ENCODE results near the gene TTC5. TPM values are rescaled to one million over a fixed set of nuclear protein-coding genes. Genes with fewer than 3 reads are reported as not detected.
A peak's percentile ranks its signal among the peaks of the same experiment; 100 is the strongest.
"Not testable (repeated sequence)": the region's sequence is repeated elsewhere in the genome, so short reads cannot be mapped to it uniquely, and the experiment has no call there.

TTC5 gene
- total RNA-seq, 1 experiment from 2014 or later, result 15.3 TPM

DNA sequence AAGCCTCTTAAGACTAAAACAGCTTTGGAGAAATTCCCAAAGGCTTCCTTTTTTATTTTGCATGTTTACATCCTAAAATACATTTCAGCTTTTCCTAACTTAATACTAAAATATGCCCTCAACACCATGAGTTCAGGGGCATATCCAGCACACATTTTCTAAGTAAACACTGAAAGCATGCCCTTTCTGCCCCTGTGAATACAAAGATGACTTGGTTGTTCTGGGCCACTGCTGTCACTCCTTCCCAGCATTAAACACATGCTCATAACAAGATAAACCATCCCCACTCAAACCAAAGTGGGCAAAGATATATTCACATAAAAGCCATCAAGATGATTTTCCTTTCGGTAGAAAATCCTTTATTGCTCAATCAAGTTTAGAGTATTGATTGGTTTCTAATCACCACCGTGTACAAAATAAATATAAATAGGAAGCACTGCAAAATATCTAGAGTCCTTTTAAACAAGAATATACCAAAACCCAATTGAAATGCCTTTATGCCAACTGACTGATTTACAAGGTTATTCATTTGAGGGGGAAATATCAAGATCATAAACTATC, 25.4 kb upstream of the TTC5 start:
- DNase-seq, result no peak
- Histone ChIP-seq H3K4me3 (ENCODE audit: insufficient read depth, low read depth, low read length) (no peak overlapping the region), H3K36me3 (replicated peaks; ENCODE audit: control insufficient read depth, insufficient read depth, low read length) (peaks cover 20% of the 10 kb centered on the region), H3K27me3 (ENCODE audit: control insufficient read depth, insufficient read depth, low read length) (no peaks in the 10 kb centered on the region)

DNA sequence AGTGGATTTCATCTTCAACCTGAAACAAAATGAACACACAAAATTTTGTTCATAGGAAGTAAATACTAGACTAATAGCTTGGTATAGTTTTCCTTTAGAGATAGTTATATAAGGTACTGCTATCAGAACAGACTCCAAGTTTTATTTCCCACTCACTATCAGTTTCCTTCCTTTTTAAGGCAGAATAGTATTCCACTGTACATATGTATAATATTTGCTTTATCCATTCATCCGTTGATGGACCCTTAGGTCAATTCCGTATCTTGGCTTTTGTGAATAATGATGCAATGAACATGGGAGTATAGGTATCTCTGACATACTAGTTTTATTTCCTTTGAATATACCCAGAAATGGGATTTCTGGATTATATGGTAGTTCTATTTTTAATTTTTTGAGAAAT, 23.6 kb upstream of the TTC5 start:
- Histone ChIP-seq H3K36me3 (replicated peaks; ENCODE audit: control insufficient read depth, insufficient read depth, low read length) (peaks cover 30% of the 10 kb centered on the region), H3K27me3 (ENCODE audit: control insufficient read depth, insufficient read depth, low read length) (no peaks in the 10 kb centered on the region), H3K4me3 (ENCODE audit: insufficient read depth, low read depth, low read length) (no peak overlapping the region)
- no peak for DNase-seq

DNA sequence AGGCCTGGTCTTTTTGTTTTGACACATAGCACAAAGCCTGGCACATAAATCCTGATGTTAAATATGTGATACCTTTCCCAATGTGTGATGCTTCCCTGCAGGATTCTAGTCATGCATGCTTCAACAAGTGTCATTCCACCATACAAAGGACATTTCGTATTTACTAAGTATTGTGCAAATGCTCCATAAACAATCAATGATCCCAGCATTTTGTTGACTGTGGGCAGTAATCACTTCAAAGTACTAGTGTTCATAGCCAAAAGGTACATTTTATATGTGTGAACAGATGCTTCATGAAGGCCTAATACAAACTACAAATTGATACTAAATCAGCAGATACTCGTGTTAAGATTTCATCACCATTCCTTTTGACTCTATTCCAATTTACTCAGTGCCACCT, 23.0 kb upstream of the TTC5 start:
- Histone ChIP-seq H3K4me3 (ENCODE audit: insufficient read depth, low read depth, low read length) (no peak overlapping the region), H3K36me3 (replicated peaks; ENCODE audit: control insufficient read depth, insufficient read depth, low read length) (peaks cover 31% of the 10 kb centered on the region), H3K27me3 (ENCODE audit: control insufficient read depth, insufficient read depth, low read length) (no peaks in the 10 kb centered on the region)
- DNase-seq, result no peak

DNA sequence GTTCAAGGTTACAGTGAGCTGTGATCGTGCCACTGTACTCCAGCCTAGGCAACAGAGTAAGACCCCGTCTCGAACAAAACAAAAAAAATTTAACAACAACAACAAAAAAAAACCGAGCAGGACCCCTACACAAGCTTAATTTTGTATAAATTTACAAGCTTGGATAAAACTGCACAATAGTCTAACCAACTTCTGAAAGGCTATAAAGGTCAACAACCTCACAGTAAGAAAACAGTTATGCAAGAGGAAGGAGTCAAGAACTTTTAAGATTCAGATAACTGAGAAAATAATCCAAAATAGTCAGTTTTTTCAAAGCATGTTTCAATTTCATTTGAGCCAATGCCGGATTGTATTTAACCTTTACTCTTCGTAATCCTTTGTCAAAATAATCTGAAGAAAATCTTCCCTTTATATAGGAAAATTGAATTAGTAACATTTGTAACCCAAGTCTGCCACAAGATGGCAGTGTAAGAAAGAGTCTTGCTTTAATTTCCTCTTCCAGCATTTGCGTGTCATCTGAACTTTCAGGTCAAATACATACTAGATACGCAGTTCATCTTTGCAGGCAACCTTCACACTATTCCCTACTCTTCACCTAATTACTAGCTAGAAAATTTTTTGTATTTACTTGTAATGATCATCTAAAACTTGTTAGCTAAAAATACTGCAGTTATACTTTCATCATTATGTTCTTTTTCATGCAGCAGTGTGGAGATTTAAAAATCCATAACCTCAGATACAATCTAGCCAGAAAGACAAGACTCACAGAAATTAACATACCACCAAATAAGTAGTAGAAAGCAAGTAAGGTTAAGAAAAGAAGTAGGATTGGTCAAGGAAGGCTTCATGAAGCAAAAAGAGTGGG, 21.5 kb upstream of the TTC5 start:
- Histone ChIP-seq H3K36me3 (replicated peaks; ENCODE audit: control insufficient read depth, insufficient read depth, low read length) (peaks cover 32% of the 10 kb centered on the region), H3K27me3 (ENCODE audit: control insufficient read depth, insufficient read depth, low read length) (no peaks in the 10 kb centered on the region), H3K4me3 (ENCODE audit: insufficient read depth, low read depth, low read length) (no peak overlapping the region)
- peak; percentile 54 for DNase-seq

GRCh38 chr14:20317720-20318119, 12.0 kb upstream of the TTC5 start:
- peak; percentile 15 for DNase-seq
- no peaks in the 10 kb centered on the region for H3K27me3 ChIP-seq (ENCODE audit: control insufficient read depth, insufficient read depth, low read length)
- no peak overlapping the region for H3K4me3 ChIP-seq (ENCODE audit: insufficient read depth, low read depth, low read length)
- peaks cover 34% of the 10 kb centered on the region for H3K36me3 ChIP-seq (replicated peaks; ENCODE audit: control insufficient read depth, insufficient read depth, low read length)

DNA sequence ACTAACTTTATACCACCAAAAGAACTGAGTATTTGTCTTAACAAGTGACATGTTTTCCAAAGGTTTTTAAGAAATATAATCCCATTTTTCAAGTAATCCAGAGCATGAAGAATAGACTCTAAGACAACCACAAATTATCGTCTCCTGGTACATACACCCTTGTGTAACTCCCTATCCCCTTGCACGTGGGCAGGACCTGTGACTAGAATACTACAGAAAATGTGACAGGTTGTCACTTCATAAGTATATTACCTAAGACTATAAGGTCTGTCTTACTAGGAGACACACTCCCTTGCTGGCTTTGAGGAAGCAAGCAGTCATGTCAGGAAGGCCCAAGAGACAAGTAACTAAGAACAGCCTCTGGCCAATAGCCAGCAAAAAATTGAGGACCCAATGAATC, 8.3 kb upstream of the TTC5 start:
- Histone ChIP-seq H3K27me3 (ENCODE audit: control insufficient read depth, insufficient read depth, low read length) (no peaks in the 10 kb centered on the region), H3K36me3 (replicated peaks; ENCODE audit: control insufficient read depth, insufficient read depth, low read length) (peaks cover 37% of the 10 kb centered on the region), H3K4me3 (ENCODE audit: insufficient read depth, low read depth, low read length) (no peak overlapping the region)
- no peak for DNase-seq

DNA sequence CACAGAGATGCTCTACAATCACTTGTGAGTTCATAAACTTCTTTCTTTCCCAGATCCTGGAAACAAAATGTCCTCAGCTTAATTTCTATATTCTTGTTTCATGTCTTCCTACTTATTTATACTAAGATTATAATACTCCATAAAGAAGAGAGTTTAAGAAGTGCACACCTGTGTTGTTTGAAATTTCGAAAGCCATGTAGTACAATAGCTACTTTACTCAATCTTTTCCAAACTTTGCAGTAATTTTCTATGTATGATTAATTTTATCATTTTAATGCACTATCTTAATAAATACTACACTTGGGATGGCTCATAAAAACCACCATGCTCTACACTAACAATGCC, 300 bp upstream of the TTC5 start:
- Histone ChIP-seq H3K36me3 (replicated peaks; ENCODE audit: control insufficient read depth, insufficient read depth, low read length) (peaks cover 4% of the 10 kb centered on the region), H3K4me3 (ENCODE audit: insufficient read depth, low read depth, low read length) (no peak overlapping the region), H3K27me3 (ENCODE audit: control insufficient read depth, insufficient read depth, low read length) (no peaks in the 10 kb centered on the region)
- DNase-seq, result no peak

DNA sequence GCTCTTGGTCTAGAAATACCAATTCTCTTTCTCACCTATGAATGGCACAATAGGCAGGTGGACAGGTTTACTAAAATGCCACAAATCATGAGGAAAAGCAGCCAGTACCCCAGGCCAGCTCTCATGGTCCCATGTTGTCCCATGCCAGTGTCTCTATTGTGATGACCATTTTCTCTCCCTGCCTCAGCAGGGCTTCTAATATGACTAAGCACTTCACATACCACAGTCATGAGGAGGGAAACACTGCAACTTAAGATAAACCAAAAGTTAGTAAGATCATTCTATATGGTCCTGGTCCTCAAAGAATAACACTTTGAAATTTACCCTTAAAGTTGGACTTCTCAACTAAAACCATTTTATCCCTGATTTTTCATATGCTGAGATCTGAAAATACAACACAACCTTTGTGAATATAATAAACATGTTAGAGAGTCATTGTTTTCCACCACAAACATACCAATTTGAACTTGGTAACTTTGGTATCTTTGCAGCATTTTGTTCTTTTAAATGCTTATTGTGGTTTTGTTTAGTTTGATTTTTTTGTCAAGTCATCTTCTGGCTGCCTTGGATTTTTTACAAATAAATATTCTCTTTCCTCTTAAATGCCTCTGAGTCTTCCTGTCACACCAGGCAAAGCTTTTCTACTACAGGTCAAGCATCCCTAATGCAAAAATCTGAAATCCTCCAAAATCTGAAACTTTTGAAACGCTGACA, 3.6 kb downstream of the TTC5 start:
- no peak for DNase-seq
- peaks cover 5% of the 10 kb centered on the region for H3K36me3 ChIP-seq (replicated peaks; ENCODE audit: control insufficient read depth, insufficient read depth, low read length)
- no peaks in the 10 kb centered on the region for H3K27me3 ChIP-seq (ENCODE audit: control insufficient read depth, insufficient read depth, low read length)
- no peak overlapping the region for H3K4me3 ChIP-seq (ENCODE audit: insufficient read depth, low read depth, low read length)

GRCh38 chr14:20295067-20295466, 10.7 kb downstream of the TTC5 start:
- DNase-seq, result no peak
- Histone ChIP-seq H3K36me3 (replicated peaks; ENCODE audit: control insufficient read depth, insufficient read depth, low read length) (peaks cover 5% of the 10 kb centered on the region), H3K27me3 (ENCODE audit: control insufficient read depth, insufficient read depth, low read length) (no peaks in the 10 kb centered on the region), H3K4me3 (ENCODE audit: insufficient read depth, low read depth, low read length) (no peak overlapping the region)

DNA sequence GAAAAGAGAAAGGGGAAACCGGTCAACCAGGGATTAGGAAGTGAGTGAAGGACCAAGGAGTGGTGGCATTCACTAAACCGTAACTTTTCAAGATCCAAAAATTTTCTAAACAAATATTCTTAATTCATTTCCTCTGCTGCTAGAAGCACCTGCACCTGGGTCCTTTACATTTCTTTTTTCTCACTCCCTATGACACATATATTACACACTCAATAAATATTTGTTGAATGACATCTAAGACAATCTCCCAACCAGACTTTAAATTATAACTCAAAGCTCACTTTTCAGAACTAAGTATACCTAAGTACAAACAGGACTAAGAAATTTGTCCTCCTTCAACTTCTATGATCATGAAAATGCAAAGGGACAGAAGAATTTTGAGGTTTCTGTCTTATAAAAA, 11.1 kb downstream of the TTC5 start:
- Histone ChIP-seq H3K4me3 (ENCODE audit: insufficient read depth, low read depth, low read length) (no peak overlapping the region), H3K36me3 (replicated peaks; ENCODE audit: control insufficient read depth, insufficient read depth, low read length) (peaks cover 5% of the 10 kb centered on the region), H3K27me3 (ENCODE audit: control insufficient read depth, insufficient read depth, low read length) (no peaks in the 10 kb centered on the region)
- DNase-seq, result no peak

GRCh38 chr14:20281998-20282397, 23.8 kb downstream of the TTC5 start:
- H3K4me3 ChIP-seq (ENCODE audit: insufficient read depth, low read depth, low read length); H3K36me3 ChIP-seq (replicated peaks; ENCODE audit: control insufficient read depth, insufficient read depth, low read length); H3K27me3 ChIP-seq (ENCODE audit: control insufficient read depth, insufficient read depth, low read length); DNase-seq: not testable (repeated sequence)

GRCh38 chr14:20280265-20280664, 25.5 kb downstream of the TTC5 start:
- peak overlapping the region; percentile 13; the same call in 1 of the 2 replicates for H3K4me3 ChIP-seq (ENCODE audit: insufficient read depth, low read depth, low read length)
- not testable (repeated sequence) for H3K36me3 ChIP-seq (replicated peaks; ENCODE audit: control insufficient read depth, insufficient read depth, low read length); DNase-seq; H3K27me3 ChIP-seq (ENCODE audit: control insufficient read depth, insufficient read depth, low read length)

GRCh38 chr14:20278414-20278813, 27.3 kb downstream of the TTC5 start:
- no peak for DNase-seq
- Histone ChIP-seq H3K27me3 (ENCODE audit: control insufficient read depth, insufficient read depth, low read length) (no peaks in the 10 kb centered on the region), H3K36me3 (replicated peaks; ENCODE audit: control insufficient read depth, insufficient read depth, low read length) (no peaks in the 10 kb centered on the region), H3K4me3 (ENCODE audit: insufficient read depth, low read depth, low read length) (no peak overlapping the region)

- Histone ChIP-seq H3K4me3 (ENCODE audit: insufficient read depth, low read depth, low read length) (no peak overlapping the region), H3K36me3 (replicated peaks; ENCODE audit: control insufficient read depth, insufficient read depth, low read length) (no peaks in the 10 kb centered on the region), H3K27me3 (ENCODE audit: control insufficient read depth, insufficient read depth, low read length) (no peaks in the 10 kb centered on the region)
- no peak for DNase-seq
Observed at GRCh38 chr14:20277409-20277808, 28.3 kb downstream of the TTC5 start.

DNA sequence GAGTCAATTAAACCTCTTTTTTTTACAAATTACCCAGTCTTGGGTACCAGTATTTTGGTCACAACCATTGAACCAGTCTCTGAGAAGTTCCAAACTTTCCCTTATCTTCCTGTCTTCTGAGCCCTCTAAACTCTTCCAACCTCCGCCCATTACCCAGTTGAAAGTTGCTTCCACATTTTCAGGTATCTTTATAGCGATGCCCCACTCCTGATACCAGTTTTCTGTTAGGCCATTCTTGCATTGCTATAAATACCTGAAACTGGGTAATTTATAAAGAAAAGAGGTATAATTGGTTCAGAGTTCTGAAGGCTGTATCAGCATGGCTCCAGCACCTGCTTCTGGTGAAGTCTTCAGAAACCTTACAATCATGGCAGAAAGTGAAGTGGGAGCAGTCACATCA, 31.7 kb downstream of the TTC5 start:
- Histone ChIP-seq H3K36me3 (replicated peaks; ENCODE audit: control insufficient read depth, insufficient read depth, low read length) (no peaks in the 10 kb centered on the region), H3K27me3 (ENCODE audit: control insufficient read depth, insufficient read depth, low read length) (no peaks in the 10 kb centered on the region), H3K4me3 (ENCODE audit: insufficient read depth, low read depth, low read length) (no peak overlapping the region)
- no peak for DNase-seq

Data from H7 (cell line).